Mesenchymal stem cell (in vitro differentiated cells and primary cell): ENCODE results near the gene SLC9B1.
"Not testable (repeated sequence)": the region's sequence is repeated elsewhere in the genome, so short reads cannot be mapped to it uniquely, and the experiment has no call there.

Source experiments
- DNase-seq: peaks from one replicate; pipeline ENCODE4 v3.0.0-alpha.2; 2013
- H2AFZ ChIP-seq: one replicate; pipeline ENCODE4 v1.6.1; 2013; ENCODE audit warnings: low read depth, mild to moderate bottlenecking, control low read depth, inconsistent platforms, low read length, moderate library complexity
- H2AK5ac ChIP-seq: 2 replicates; pipeline ENCODE4 v1.6.1; 2013; ENCODE audit warnings: low read length, moderate library complexity, mild to moderate bottlenecking, inconsistent platforms; ENCODE audit not compliant: severe bottlenecking
- H2BK120ac ChIP-seq: one replicate; pipeline ENCODE4 v1.6.1; 2013; ENCODE audit warnings: low read depth, mild to moderate bottlenecking, inconsistent platforms, low read length, moderate library complexity
- H2BK12ac ChIP-seq, 2 experiments: one replicate each; pipeline ENCODE4 v1.6.1; 2013; ENCODE audit warnings: inconsistent platforms in 2 of 2, low read length in 2 of 2, mild to moderate bottlenecking in 2 of 2, moderate library complexity in 2 of 2, control low read depth in 1 of 2
- H2BK15ac ChIP-seq: one replicate; pipeline ENCODE4 v1.6.1; 2013; ENCODE audit warnings: mild to moderate bottlenecking, low read depth, inconsistent platforms; ENCODE audit not compliant: poor library complexity, severe bottlenecking
- H2BK5ac ChIP-seq: 2 replicates; pipeline ENCODE4 v1.6.1; 2013; ENCODE audit warnings: low read depth, mild to moderate bottlenecking, low read length, control low read depth, inconsistent platforms; ENCODE audit not compliant: poor library complexity, severe bottlenecking
- H3K14ac ChIP-seq, 2 experiments: one replicate each; pipeline ENCODE4 v1.6.1; 2013; ENCODE audit warnings: inconsistent platforms in 2 of 2, low read length in 2 of 2, control low read depth in 1 of 2, mild to moderate bottlenecking in 1 of 2, moderate library complexity in 1 of 2
- H3K18ac ChIP-seq, 2 experiments: one replicate each; pipeline ENCODE4 v1.6.1; 2013; ENCODE audit warnings: inconsistent platforms in 2 of 2, low read length in 2 of 2, control low read depth in 1 of 2, low read depth in 1 of 2, mild to moderate bottlenecking in 1 of 2
- H3K23ac ChIP-seq, 2 experiments: one replicate each; pipeline ENCODE4 v1.6.1; 2013; ENCODE audit warnings: inconsistent platforms in 2 of 2, low read length in 2 of 2, mild to moderate bottlenecking in 2 of 2, moderate library complexity in 2 of 2, control low read depth in 1 of 2
- H3K27ac ChIP-seq: 2 replicates; pipeline ENCODE4 v1.5.1; 2013; ENCODE audit warnings: mild to moderate bottlenecking, moderate library complexity, low read length, control low read depth, inconsistent platforms; ENCODE audit not compliant: poor library complexity, severe bottlenecking
- H3K27me3 ChIP-seq, 2 experiments: 2 replicates each; pipeline versions ENCODE4 v1.6.1 to v1.7.0; 2013; ENCODE audit warnings: low read length in 2 of 2, mild to moderate bottlenecking in 2 of 2, moderate library complexity in 2 of 2, control low read depth in 1 of 2, inconsistent platforms in 1 of 2; ENCODE audit not compliant: control insufficient read depth in 1 of 2, insufficient read depth in 1 of 2
- H3K36me3 ChIP-seq, 2 experiments: 2 replicates each; pipeline versions ENCODE4 v1.6.1 to v1.7.0; 2013; ENCODE audit warnings: low read length in 2 of 2, control low read depth in 1 of 2, inconsistent platforms in 1 of 2, low read depth in 1 of 2, mild to moderate bottlenecking in 1 of 2; ENCODE audit not compliant: insufficient read depth in 2 of 2, control insufficient read depth in 1 of 2
- H3K4ac ChIP-seq, 2 experiments: one replicate each; pipeline ENCODE4 v1.6.1; 2013; ENCODE audit warnings: inconsistent platforms in 2 of 2, low read length in 2 of 2, mild to moderate bottlenecking in 2 of 2, moderate library complexity in 2 of 2, control low read depth in 1 of 2, low read depth in 1 of 2
- H3K4me1 ChIP-seq: 2 replicates; pipeline ENCODE4 v1.6.1; 2013; ENCODE audit warnings: low read depth, low read length, control low read depth; ENCODE audit not compliant: control insufficient read depth, insufficient read depth
- H3K4me2 ChIP-seq: 2 replicates; pipeline ENCODE4 v1.6.1; 2013; ENCODE audit warnings: low read length, mild to moderate bottlenecking, inconsistent platforms; ENCODE audit not compliant: poor library complexity, severe bottlenecking
- H3K4me3 ChIP-seq, 2 experiments: 2 replicates each; pipeline versions ENCODE4 v1.5.1 to v1.7.0; 2013; ENCODE audit warnings: low read length in 2 of 2, mild to moderate bottlenecking in 2 of 2, control low read depth in 1 of 2, low read depth in 1 of 2; ENCODE audit not compliant: insufficient read depth in 1 of 2
- H3K79me1 ChIP-seq: replicated peaks from 2 replicates; pipeline ENCODE4 v1.6.1; 2013; ENCODE audit warnings: mild to moderate bottlenecking, control low read depth, low read length, inconsistent platforms; ENCODE audit not compliant: poor library complexity, severe bottlenecking
- H3K9ac ChIP-seq: 2 replicates; pipeline ENCODE4 v1.7.0; 2013; ENCODE audit warnings: mild to moderate bottlenecking, low read length, moderate library complexity
- H3K9me3 ChIP-seq: 2 replicates; pipeline ENCODE4 v1.7.0; 2013; ENCODE audit warnings: mild to moderate bottlenecking, low read length; ENCODE audit not compliant: control insufficient read depth
- H4K8ac ChIP-seq: one replicate; pipeline ENCODE4 v1.6.1; 2013; ENCODE audit warnings: inconsistent platforms, mild to moderate bottlenecking, low read length, moderate library complexity
- H4K91ac ChIP-seq: one replicate; pipeline ENCODE4 v1.6.1; 2013; ENCODE audit warnings: mild to moderate bottlenecking, low read length, inconsistent platforms
- WGBS: methylation state at CpG from one replicate; pipeline ENCODE4 v1.1.7; 2013; ENCODE audit warnings: mixed read lengths; 5-methylcytosine and 5-hydroxymethylcytosine counted together

SLC9B1 gene

DNA sequence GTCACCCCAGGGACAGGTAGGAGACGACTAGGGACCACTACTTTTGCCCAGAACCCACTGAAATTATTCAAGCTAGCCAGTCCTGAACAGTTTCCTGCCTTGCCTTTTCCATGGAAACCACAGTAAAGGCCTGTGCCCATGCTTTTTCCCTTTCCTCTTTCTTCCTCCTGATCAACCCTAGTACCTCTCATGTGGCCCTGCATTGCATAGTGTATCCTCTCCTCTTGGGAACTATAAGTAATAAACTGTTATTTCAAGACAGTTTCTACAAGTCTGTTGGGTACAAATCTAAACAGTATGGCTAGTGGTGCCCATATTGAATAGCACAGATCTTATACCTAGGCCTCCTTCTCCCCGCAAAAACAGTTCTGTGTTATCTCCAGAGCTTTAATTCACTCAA lies 136.2 kb downstream of the SLC9B1 start:
- Histone ChIP-seq H3K14ac (no peak overlapping the region), H3K4ac (no peak overlapping the region), H2AFZ (no peak overlapping the region), H3K9ac (no peak overlapping the region), H2BK12ac (no peak overlapping the region), H3K18ac (no peak overlapping the region), H2BK15ac (no peak overlapping the region), H2AK5ac (no peak overlapping the region), H3K9me3 (no peaks in the 10 kb centered on the region), H2BK120ac (no peak overlapping the region), H3K27ac (no peak overlapping the region), H3K36me3 (peaks cover 0 to 4% of the 10 kb centered on the region in 2 experiments), H3K4me1 (no peaks in the 10 kb centered on the region), H3K23ac (no peak overlapping the region), H3K4me2 (no peak overlapping the region), H3K27me3 (no peaks in the 10 kb centered on the region), H4K91ac (no peak overlapping the region), H4K8ac (no peak overlapping the region), H2BK5ac (no peak overlapping the region), H3K4me3 (no peak overlapping the region), H3K79me1 (peaks cover 14% of the 10 kb centered on the region)
- WGBS, result 100% methylated on average over 1 of the region's 2 CpGs
- DNase-seq, result no peak

DNA sequence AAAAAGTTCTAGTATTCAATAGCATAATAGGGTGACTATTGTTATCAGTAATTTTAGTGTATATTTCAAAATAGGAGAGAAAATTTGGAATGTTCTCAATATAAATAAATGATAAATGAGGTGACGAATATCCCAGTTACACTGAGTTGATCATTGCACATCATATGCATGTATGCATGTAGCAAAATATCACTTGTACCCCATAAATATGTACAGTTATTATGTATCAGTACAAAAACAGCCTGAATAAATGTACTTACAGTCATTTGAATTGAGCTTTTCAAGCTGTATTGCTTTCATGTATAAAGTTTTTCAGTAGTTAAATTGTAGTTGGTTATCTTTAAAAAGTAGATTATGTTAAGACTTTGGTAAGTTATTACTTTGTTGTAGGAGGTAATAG lies 138.2 kb downstream of the SLC9B1 start:
- Histone ChIP-seq H2BK5ac (no peak overlapping the region), H2BK15ac (no peak overlapping the region), H3K27me3 (no peaks in the 10 kb centered on the region), H2AK5ac (no peak overlapping the region), H2BK12ac (no peak overlapping the region), H4K8ac (no peak overlapping the region), H3K14ac (no peak overlapping the region), H3K9ac (no peak overlapping the region), H3K79me1 (peaks cover 18% of the 10 kb centered on the region), H3K4ac (no peak overlapping the region), H3K4me1 (no peaks in the 10 kb centered on the region), H3K18ac (no peak overlapping the region), H4K91ac (no peak overlapping the region), H3K9me3 (no peaks in the 10 kb centered on the region), H2BK120ac (no peak overlapping the region), H3K23ac (no peak overlapping the region), H3K4me3 (no peak overlapping the region), H3K36me3 (peaks cover 9 to 12% of the 10 kb centered on the region in 2 experiments), H3K27ac (no peak overlapping the region), H2AFZ (no peak overlapping the region), H3K4me2 (no peak overlapping the region)
- WGBS, result no CpG with 5 or more reads among the region's 1 CpG
- no peak for DNase-seq

DNA sequence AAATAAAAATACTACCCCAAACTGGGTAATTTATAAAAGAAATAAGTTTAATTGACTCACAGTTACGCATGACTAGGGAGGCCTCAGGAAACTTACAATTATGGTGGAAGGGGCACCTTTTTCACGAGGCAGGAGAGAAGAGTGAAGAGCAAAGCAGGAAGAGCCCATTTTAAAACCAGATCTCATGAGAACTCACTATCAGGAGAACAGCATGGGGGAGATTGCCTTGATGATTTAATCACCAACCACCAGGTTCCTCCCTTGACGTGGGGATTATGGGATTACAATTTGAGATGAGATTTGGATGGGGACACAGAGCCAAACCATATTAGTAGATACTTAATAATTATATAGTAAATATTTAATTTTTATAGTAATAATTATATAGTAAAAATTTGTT lies 140.6 kb downstream of the SLC9B1 start:
- peaks cover 9 to 32% of the 10 kb centered on the region in 2 experiments for H3K36me3 ChIP-seq
- no peak overlapping the region for H3K9ac ChIP-seq
- no peaks in the 10 kb centered on the region for H3K9me3 ChIP-seq
- no peak overlapping the region for H2BK15ac ChIP-seq
- peaks cover 20% of the 10 kb centered on the region for H3K79me1 ChIP-seq
- no peak overlapping the region for H3K14ac ChIP-seq
- H2BK120ac ChIP-seq, result no peak overlapping the region
- H3K27me3 ChIP-seq, result no peaks in the 10 kb centered on the region
- no peak overlapping the region for H3K4ac ChIP-seq
- no peaks in the 10 kb centered on the region for H3K4me1 ChIP-seq
- 87% methylated on average over 2 of the region's 3 CpGs for WGBS
- H3K4me3 ChIP-seq, result no peak overlapping the region
- H4K8ac ChIP-seq, result no peak overlapping the region
- no peak overlapping the region for H3K4me2 ChIP-seq
- H2BK5ac ChIP-seq, result no peak overlapping the region
- H2AFZ ChIP-seq, result no peak overlapping the region
- H3K18ac ChIP-seq, result no peak overlapping the region
- DNase-seq, result no peak
- H4K91ac ChIP-seq, result no peak overlapping the region
- H2AK5ac ChIP-seq, result no peak overlapping the region
- H2BK12ac ChIP-seq, result no peak overlapping the region
- H3K23ac ChIP-seq, result no peak overlapping the region
- H3K27ac ChIP-seq, result peak overlapping the region; percentile 75

DNA sequence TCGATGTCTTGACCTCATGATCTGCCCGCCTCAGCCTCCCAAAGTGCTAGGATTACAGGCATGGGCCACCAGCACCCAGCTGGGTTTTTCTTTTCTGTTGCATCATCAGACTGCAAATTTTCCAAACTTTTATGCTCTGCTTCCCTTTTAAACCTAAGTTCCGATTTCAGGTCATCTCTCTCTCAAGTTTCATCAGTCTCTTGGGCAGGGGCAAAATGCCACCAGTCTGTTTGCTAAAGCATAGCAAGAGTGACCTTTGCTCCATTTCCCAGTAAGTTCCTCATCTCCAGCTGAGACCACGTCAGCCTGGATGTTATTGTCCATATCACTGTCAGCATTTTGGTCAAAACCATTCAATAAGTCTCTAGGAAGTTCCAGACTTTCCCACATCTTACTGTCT lies 141.2 kb downstream of the SLC9B1 start:
- H2BK15ac ChIP-seq, H3K23ac ChIP-seq, H3K4me3 ChIP-seq, H3K9ac ChIP-seq, H3K4ac ChIP-seq, H3K9me3 ChIP-seq, H2BK5ac ChIP-seq, H3K4me2 ChIP-seq, H2AFZ ChIP-seq, H3K14ac ChIP-seq, H2BK120ac ChIP-seq, H2BK12ac ChIP-seq, H4K8ac ChIP-seq, H4K91ac ChIP-seq, H2AK5ac ChIP-seq, H3K18ac ChIP-seq, H3K27me3 ChIP-seq, H3K4me1 ChIP-seq: not testable (repeated sequence)
- DNase-seq, result peak; percentile 14
- H3K36me3 ChIP-seq, result peaks cover 9 to 31% of the 10 kb centered on the region in 2 experiments
- peak overlapping the region; percentile 75 for H3K27ac ChIP-seq
- H3K79me1 ChIP-seq, result peaks cover 19% of the 10 kb centered on the region
- 85% methylated on average over 4 of the region's 4 CpGs for WGBS
